ENCODE measurements around the gene USP3. TPM values are rescaled to one million over a fixed set of nuclear protein-coding genes. Genes with fewer than 3 reads are reported as not detected.

USP3 gene
- total and polyA plus RNA-seq, 2 of the 4 experiments (the other 2 are of a cell fraction) = 17.3 to 52.3 TPM

- Histone ChIP-seq H3K4me3 (ENCODE audit: insufficient read depth, low read depth, low read length) (no peak overlapping the region), H3K14ac (replicated peaks; ENCODE audit: low read depth, low read length) (no peak overlapping the region), H4K91ac (ENCODE audit: insufficient read depth, low read depth, low read length) (no peak overlapping the region), H3K18ac (ENCODE audit: low read depth, low read length) (no peak overlapping the region), H4K20me1 (ENCODE audit: insufficient read depth, low read length) (no peaks in the 10 kb centered on the region), H3K4me2 (ENCODE audit: low read depth, low read length) (no peak overlapping the region), H3K4me1 (ENCODE audit: control insufficient read depth, insufficient read depth, low read length) (peaks cover 16% of the 10 kb centered on the region), H3K23ac (ENCODE audit: low read depth, low read length) (no peak overlapping the region), H2BK20ac (ENCODE audit: low read depth, low read length) (no peak overlapping the region), H3K79me1 (ENCODE audit: low read depth in 1 of 2, low read length in 2 of 2) (peaks cover 0 to 14% of the 10 kb centered on the region in 2 experiments; a peak in 2 of 4 replicates), H3K36me3 (ENCODE audit: control insufficient read depth, insufficient read depth, low read length) (no peaks in the 10 kb centered on the region), H2BK120ac (ENCODE audit: low read depth, low read length) (no peak overlapping the region), H2BK5ac (ENCODE audit: low read depth, low read length, poor library complexity, severe bottlenecking) (no peak overlapping the region), H3K27me3 (ENCODE audit: control insufficient read depth, insufficient read depth, low read length) (peaks cover 2% of the 10 kb centered on the region; the same call in 1 of the 2 replicates), H3K9me3 (ENCODE audit: control insufficient read depth, insufficient read depth, low read length) (no peaks in the 10 kb centered on the region), H2BK15ac (ENCODE audit: low read depth, low read length) (no peak overlapping the region), H3K27ac (ENCODE audit: insufficient read depth, low read length) (no peak overlapping the region), H2AFZ (replicated peaks; ENCODE audit: low read length, poor library complexity) (no peak overlapping the region), H3K4ac (ENCODE audit: low read depth, low read length) (no peak overlapping the region), H2AK5ac (ENCODE audit: low read depth, low read length) (no peak overlapping the region), H2AK9ac (replicated peaks; ENCODE audit: low read depth, low read length, poor library complexity) (no peak overlapping the region), H4K5ac (ENCODE audit: low read depth, low read length) (no peak overlapping the region), H3K9ac (ENCODE audit: low read depth, low read length) (no peak overlapping the region), H4K8ac (ENCODE audit: low read depth in 2 of 2, low read length in 2 of 2) (no peak overlapping the region), H3K56ac (ENCODE audit: extremely low read depth, insufficient read depth, low read length) (no peak overlapping the region), H3K9me1 (ENCODE audit: insufficient read depth, low read length) (peaks cover 18% of the 10 kb centered on the region)
- ChIA-PET POLR2A (ENCODE audit: unreplicated experiment) (no interaction called here), CTCF (no interaction called here)
- in situ Hi-C loops (cut with MboI; ENCODE audit: low sequenced_read_pairs) = no loop called here
- intact Hi-C loops (cut with micrococcal nuclease) = no loop called here
- WGBS, 2 experiments (ENCODE audit: extremely low coverage in 2 of 2, insufficient read length in 1 of 2) = 80% methylated on average over 1 of the region's 4 CpGs; no CpG with 5 or more reads in 1 of the 2 experiments
- TF ChIP-seq NFE2L2 (IDR thresholded peaks at IDR 0.05; ENCODE audit: low read depth, low read length) (no peak), POLR2A (IDR thresholded peaks at IDR 0.05; ENCODE audit: low read depth, low read length) (no peak), CTCF (conservative IDR thresholded peaks at IDR 0.05; ENCODE audit: low read depth, low read length) (no peak), SMC3 (IDR thresholded peaks at IDR 0.05; ENCODE audit: low read depth, low read length) (no peak), USF2 (IDR thresholded peaks at IDR 0.05; ENCODE audit: low read depth, low read length) (no peak), CEBPB (IDR thresholded peaks at IDR 0.05; ENCODE audit: low read depth, low read length) (no peak), ELK1 (IDR thresholded peaks at IDR 0.05; ENCODE audit: borderline replicate concordance, low read depth, low read length) (no peak), MAZ (IDR thresholded peaks at IDR 0.05; ENCODE audit: borderline replicate concordance, low read depth, low read length) (no peak), FOS (IDR thresholded peaks at IDR 0.05; ENCODE audit: low read depth, low read length) (no peak), RCOR1 (IDR thresholded peaks at IDR 0.05; ENCODE audit: insufficient replicate concordance, low read length) (no peak), RFX5 (IDR thresholded peaks at IDR 0.05; ENCODE audit: low read depth, low read length) (no peak), MAFK (IDR thresholded peaks at IDR 0.05; ENCODE audit: low read depth, low read length) (no peak), MXI1 (IDR thresholded peaks at IDR 0.05; ENCODE audit: borderline replicate concordance, low read depth, low read length) (no peak), BHLHE40 (IDR thresholded peaks at IDR 0.05; ENCODE audit: low read depth, low read length) (no peak), RAD21 (IDR thresholded peaks at IDR 0.05; ENCODE audit: low read length) (no peak), CHD1 (IDR thresholded peaks at IDR 0.05; ENCODE audit: low read depth, low read length) (no peak)
- no TSS peak for BruUV-seq (replicated peaks)
- dilution Hi-C loops (cut with HindIII; ENCODE audit: low sequenced_read_pairs, unreplicated experiment) = no loop called here
- DNase-seq (no peak), ATAC-seq (ENCODE audit: low read depth) (no peak)
These were observed 4.8 kb upstream of the USP3 start for GRCh38 chr15:63499611-63500010.
